Epithelial cell of proximal tubule (primary cell): ENCODE measurements around the gene TRIM54. TPM values are rescaled to one million over a fixed set of nuclear protein-coding genes. Genes with fewer than 3 reads are reported as not detected.
"Not testable (repeated sequence)": the region's sequence is repeated elsewhere in the genome, so short reads cannot be mapped to it uniquely, and the experiment has no call there.

Experiments
- DNase-seq: peaks from one replicate; pipeline ENCODE4 v3.0.0-alpha.2; 2011; ENCODE audit warnings: low read depth
- H3K4me3 ChIP-seq: 2 replicates; pipeline ENCODE4 v1.5.1; 2011; ENCODE audit warnings: low read depth, mild to moderate bottlenecking, low read length
- CTCF ChIP-seq: conservative IDR thresholded peaks from 2 replicates; pipeline ENCODE4 v1.5.1; 2012; ENCODE audit warnings: low read depth, mild to moderate bottlenecking, low read length
- total RNA-seq: library from RNA; depleted of rRNA; stranded (reverse); fragments of >200 nt; gene quantifications from 2 replicates; pipeline ENCODE4 v1.2.3, GENCODE V29; 2015

Gene TRIM54
- total RNA-seq, 1 donor from 2014 or later, result 1.5 TPM

- no peak for DNase-seq
- H3K4me3 ChIP-seq, result no peak overlapping the region
- no peak for TF ChIP-seq CTCF
These were observed 32.9 kb downstream of the TRIM54 start for GRCh38 chr2:27315122-27315521.

GRCh38 chr2:27316655-27317412, 34.6 kb downstream of the TRIM54 start:
- no peak overlapping the region for H3K4me3 ChIP-seq
- no peak for DNase-seq
- TF ChIP-seq CTCF, result no peak

GRCh38 chr2:27319839-27320238, 37.6 kb downstream of the TRIM54 start:
- not testable (repeated sequence) for DNase-seq, H3K4me3 ChIP-seq

- DNase-seq, result peak; percentile 91
- TF ChIP-seq CTCF, result peak; percentile 75
- peak overlapping the region; percentile 80 for H3K4me3 ChIP-seq
These were observed 38.8 kb downstream of the TRIM54 start for GRCh38 chr2:27320958-27321543.

GRCh38 chr2:27322301-27322765, 40.1 kb downstream of the TRIM54 start:
- no peak for TF ChIP-seq CTCF
- peak overlapping the region; percentile 80 for H3K4me3 ChIP-seq
- no peak for DNase-seq

GRCh38 chr2:27322766-27323595, 40.8 kb downstream of the TRIM54 start, which contains the start of gene MPV17:
Gene MPV17, minus strand, starts transcription at chr2:27323097. Its CDS starts 580 bp downstream, at chr2:27322517.
- DNase-seq, result peak; percentile 49
- H3K4me3 ChIP-seq, result peak within 1 kb of the TSS; percentile 80
- TF ChIP-seq CTCF, result no peak
